GM19043 (cell line): ENCODE data around the gene AMH.
"Not testable (repeated sequence)": the region's sequence is repeated elsewhere in the genome, so short reads cannot be mapped to it uniquely, and the experiment has no call there.

Source experiments
- ATAC-seq: cut with Tn5 transposase; IDR thresholded peaks from one replicate; pipeline ENCODE4 v1.9.1; 2021; ENCODE audit warnings: low read depth; ENCODE audit not compliant: unreplicated experiment

Gene AMH

GRCh38 chr19:2268480-2268830, 19.3 kb downstream of the AMH start:
- no peak for ATAC-seq

- no peak for ATAC-seq
Measured at GRCh38 chr19:2268861-2269243, 19.7 kb downstream of the AMH start.

GRCh38 chr19:2269244-2270156, 20.4 kb downstream of the AMH start:
- ATAC-seq = no peak

- ATAC-seq = no peak
Measured at GRCh38 chr19:2270157-2270422, 21.0 kb downstream of the AMH start.

- ATAC-seq = no peak
Measured at GRCh38 chr19:2270423-2271233, 21.5 kb downstream of the AMH start.

GRCh38 chr19:2271234-2272103, 22.3 kb downstream of the AMH start:
- ATAC-seq = no peak

GRCh38 chr19:2273356-2274184, 24.4 kb downstream of the AMH start:
- no peak for ATAC-seq

- no peak for ATAC-seq
Measured at GRCh38 chr19:2274185-2274711, 25.1 kb downstream of the AMH start.

- no peak for ATAC-seq
Measured at GRCh38 chr19:2274931-2275535, 25.9 kb downstream of the AMH start.

GRCh38 chr19:2275588-2276428, 26.7 kb downstream of the AMH start:
- no peak for ATAC-seq

- ATAC-seq = no peak
Measured at GRCh38 chr19:2276429-2276986, 27.4 kb downstream of the AMH start.

- no peak for ATAC-seq
Measured at GRCh38 chr19:2277138-2277537, 28.0 kb downstream of the AMH start.

GRCh38 chr19:2278459-2279158, 29.5 kb downstream of the AMH start:
- no peak for ATAC-seq

GRCh38 chr19:2280633-2281264, 31.6 kb downstream of the AMH start:
- ATAC-seq = no peak

- ATAC-seq = not testable (repeated sequence)
Measured at GRCh38 chr19:2281265-2282061, 32.3 kb downstream of the AMH start.

GRCh38 chr19:2282062-2282861, 33.1 kb downstream of the AMH start, which contains the start of gene PEAK3:
TSS of gene PEAK3 (minus strand) at chr19:2282175. CDS start at chr19:2280931, 1,244 bp downstream.
- no peak for ATAC-seq
